Psoas muscle (tissue), 8 donors: ENCODE data around the gene PATZ1. TPM values are rescaled to one million over a fixed set of nuclear protein-coding genes. Genes with fewer than 3 reads are reported as not detected.

Experiments used
- ATAC-seq, 4 donors: fragments of 200-7000 bp; cut with Tn5 transposase; one replicate each; pipeline ENCODE4 v1.9.1; 2020; ENCODE audit warnings: moderate library complexity in 3 of 4, mild to moderate bottlenecking in 2 of 4
- DNase-seq, 2 donors: peaks; one replicate each; pipeline ENCODE4 v3.0.0-alpha.2; 2020
- H3K27ac ChIP-seq: fragments of 200-600 bp; one replicate; pipeline ENCODE4 v1.8.0; 2022
- H3K27me3 ChIP-seq, 3 donors: fragments of 200-600 bp in 1 of 3; one replicate each; pipeline versions ENCODE4 v1.6.1 to v1.8.0; 2013 to 2022; ENCODE audit warnings: low read length in 2 of 3, mild to moderate bottlenecking in 2 of 3, moderate library complexity in 1 of 3; ENCODE audit not compliant: insufficient read depth in 3 of 3
- H3K36me3 ChIP-seq, 2 donors: fragments of 200-600 bp in 1 of 2; one replicate each; pipeline versions ENCODE4 v1.6.1 to v1.8.0; 2013 to 2022; ENCODE audit warnings: low read depth in 1 of 2, mild to moderate bottlenecking in 1 of 2, moderate library complexity in 1 of 2; ENCODE audit not compliant: insufficient read depth in 1 of 2
- H3K4me1 ChIP-seq: fragments of 200-600 bp; one replicate; pipeline ENCODE4 v1.8.0; 2022
- H3K4me3 ChIP-seq: fragments of 200-600 bp; one replicate; pipeline ENCODE4 v1.8.0; 2022; ENCODE audit warnings: mild to moderate bottlenecking
- H3K9me3 ChIP-seq: fragments of 200-600 bp; one replicate; pipeline ENCODE4 v1.8.0; 2022
- CTCF ChIP-seq: fragments of 200-600 bp; IDR thresholded peaks from one replicate; pipeline ENCODE4 v1.8.0; 2022; ENCODE audit warnings: antibody characterized with exemption
- WGBS, 3 donors: extraction: QIAGEN DNeasy Blood & Tissue Kit; methylation state at CpG; one replicate each; pipeline versions ENCODE4 v1.1.6 to v1.1.7; 2013; 5-methylcytosine and 5-hydroxymethylcytosine counted together
- intact Hi-C, 2 donors: fragments of 100-400 bp; cut with DNase I; formaldehyde crosslinking; loops; one replicate each; pipeline versions ENCODE4 v1.11.0 to v1.14.2; 2022
- polyA plus RNA-seq, 3 donors: library from polyadenylated mRNA; stranded (reverse); fragments of 200-250 nt; gene quantifications; one replicate each; pipeline ENCODE4 v1.2.3, GENCODE V29; 2013
- total RNA-seq, 4 donors: library from RNA; stranded (reverse); fragmentation: NEBNext Ultra II Directional in 2 of 4; extraction: Animal tissue kit (Norgen Biotek cat#: 25700) in 2 of 4; gene quantifications; one replicate each; pipeline versions ENCODE4 v1.2.1 to v1.2.4, GENCODE V29; 2021 to 2023
- donor health status: healthy with polysubstance abuse.
- donor health status: DM: no; HTN: no; CAD: no; lungs with moderate emphysema.
- donor health status: Bipolar disorder and iron deficiency.
- donor health status: healthy.
- donor health status: DM: yes; HTN: yes; CAD: no.
- donor health status: DM: no; HTN: no; CAD: no.
- donor health status: DM: no; HTN: no; CAD: no.
- donor health status: DM: yes; HTN: yes; CAD: no.

The PATZ1 gene
- total and polyA plus RNA-seq, 7 donors = 5.2 to 14.2 (median 9.2) TPM

GRCh38 chr22:31329453-31330215, 16.5 kb downstream of the PATZ1 start:
- peak overlapping the region; percentile 70 for H3K27ac ChIP-seq
- ATAC-seq (peak; percentile 42 to 67 (median 52)), DNase-seq (no peak)
- H3K9me3 ChIP-seq = no peaks in the 10 kb centered on the region
- 59 to 75% (median 67%) methylated on average over 9 of the region's 9 CpGs for whole genome bisulfite sequencing, 3 donors
- peaks cover 2 to 96% of the 10 kb centered on the region in 2 donors for H3K36me3 ChIP-seq
- H3K4me1 ChIP-seq = peaks cover 25% of the 10 kb centered on the region
- no peak overlapping the region for H3K4me3 ChIP-seq
- no peak for TF ChIP-seq CTCF
- intact Hi-C loops = no loop called here
- no peaks in the 10 kb centered on the region for H3K27me3 ChIP-seq

GRCh38 chr22:31329029-31329428, 17.1 kb downstream of the PATZ1 start:
- no peak for TF ChIP-seq CTCF
- Histone ChIP-seq H3K9me3 (no peaks in the 10 kb centered on the region), H3K36me3 (peaks cover 0 to 93% of the 10 kb centered on the region in 2 donors), H3K27me3 (no peaks in the 10 kb centered on the region), H3K27ac (peak overlapping the region; percentile 70), H3K4me3 (no peak overlapping the region), H3K4me1 (peaks cover 25% of the 10 kb centered on the region)
- intact Hi-C loops = no loop called here
- 74 to 78% (median 74%) methylated on average over 4 of the region's 4 CpGs for WGBS, 3 donors
- DNase-seq (no peak), ATAC-seq (peak in 3 of 4 donors; percentile 30 to 81 (median 58))

GRCh38 chr22:31328544-31328960, 17.6 kb downstream of the PATZ1 start:
- ATAC-seq (no peak), DNase-seq (no peak)
- intact Hi-C loops = no loop called here
- Histone ChIP-seq H3K4me1 (peaks cover 25% of the 10 kb centered on the region), H3K27ac (peak overlapping the region; percentile 70), H3K27me3 (no peaks in the 10 kb centered on the region), H3K36me3 (peaks cover 0 to 88% of the 10 kb centered on the region in 2 donors), H3K4me3 (no peak overlapping the region), H3K9me3 (no peaks in the 10 kb centered on the region)
- WGBS, 3 donors = 91 to 95% (median 94%) methylated on average over 13 of the region's 13 CpGs
- TF ChIP-seq CTCF = no peak

GRCh38 chr22:31327806-31328543, 18.2 kb downstream of the PATZ1 start:
- DNase-seq (no peak), ATAC-seq (peak in 2 of 4 donors; percentile 30 to 34)
- WGBS, 3 donors = 81 to 89% (median 83%) methylated on average over 8 to 9 of the region's 9 CpGs
- TF ChIP-seq CTCF = no peak
- H3K4me3 ChIP-seq = no peak overlapping the region
- peaks cover 0 to 84% of the 10 kb centered on the region in 2 donors for H3K36me3 ChIP-seq
- intact Hi-C loops = no loop called here
- H3K27me3 ChIP-seq = no peaks in the 10 kb centered on the region
- H3K4me1 ChIP-seq = peaks cover 25% of the 10 kb centered on the region
- H3K27ac ChIP-seq = peak overlapping the region; percentile 70
- no peaks in the 10 kb centered on the region for H3K9me3 ChIP-seq
